ENCODE data around the gene EHMT1. TPM values are rescaled to one million over a fixed set of nuclear protein-coding genes. Genes with fewer than 3 reads are reported as not detected.

The EHMT1 gene
- total and polyA plus RNA-seq, 10 of the 15 experiments (the other 5 are each of a cell fraction or from before 2014, with no cell fraction given), result 2.9 to 100 (median 48.1) TPM

GRCh38 chr9:137578518-137579258 is 40.1 kb upstream of the EHMT1 start, which contains the start of gene DPH7 (continued):
- TF ChIP-seq KLF5 (IDR thresholded peaks at IDR 0.05; ENCODE audit: partially characterized antibody), result peak; percentile 87
- peak; percentile 51 to 74; a peak in 2 of 4 replicates for TF ChIP-seq BHLHE40 (IDR thresholded peaks at IDR 0.05; ENCODE audit: borderline replicate concordance in 1 of 2, low read depth in 2 of 2, low read length in 1 of 2)
- no peak for TF ChIP-seq KDM1A (IDR thresholded peaks at IDR 0.05; ENCODE audit: borderline replicate concordance)
- TF ChIP-seq SIX5 (IDR thresholded peaks at IDR 0.05; ENCODE audit: low read depth, low read length, severe bottlenecking), result peak; percentile 66
- no peak for TF ChIP-seq RAD51 (IDR thresholded peaks at IDR 0.05)
- peak; percentile 80 for TF ChIP-seq ZNF24 (IDR thresholded peaks at IDR 0.05)
- TF ChIP-seq KAT2A (conservative IDR thresholded peaks at IDR 0.05; ENCODE audit: control insufficient read depth, low read depth, low read length), result no peak
- peak; percentile 90 for TF ChIP-seq ZBTB40 (IDR thresholded peaks at IDR 0.05; ENCODE audit: borderline replicate concordance)
- peak in 1 of 2 experiments; percentile 69; a peak in 2 of 4 replicates for TF ChIP-seq SRF (IDR thresholded peaks at IDR 0.05; ENCODE audit: low read depth in 2 of 2, low read length in 2 of 2)
- peak; percentile 92 for TF ChIP-seq STAT1 (conservative IDR thresholded peaks at IDR 0.05)
- TF ChIP-seq NFIC (IDR thresholded peaks at IDR 0.05; ENCODE audit: low read depth, low read length), result no peak
- peak; percentile 74 for TF ChIP-seq RELA (IDR thresholded peaks at IDR 0.05; ENCODE audit: borderline replicate concordance, partially characterized antibody)
- TF ChIP-seq POLR2A (IDR thresholded peaks at IDR 0.05; ENCODE audit: low read depth, low read length), result peak; percentile 91
- peak; percentile 77 for TF ChIP-seq SREBF1 (IDR thresholded peaks at IDR 0.05; ENCODE audit: low read length)
- no peak for TF ChIP-seq USF2 (IDR thresholded peaks at IDR 0.05; ENCODE audit: borderline replicate concordance, low read depth, low read length)
- peak; percentile 11; the same call in 1 of the 2 replicates for TF ChIP-seq FOXK2 (IDR thresholded peaks at IDR 0.05)
- peak; percentile 97 for TF ChIP-seq NKRF (conservative IDR thresholded peaks at IDR 0.05)
- no peak for TF ChIP-seq HDAC6 (IDR thresholded peaks at IDR 0.05; ENCODE audit: unreplicated experiment)
- TF ChIP-seq ZNF274 (IDR thresholded peaks at IDR 0.05; ENCODE audit: insufficient read depth, insufficient read length), result no peak
- peak; percentile 59 for TF ChIP-seq MEF2B (IDR thresholded peaks at IDR 0.05; ENCODE audit: partially characterized antibody, poor library complexity, severe bottlenecking)
- no peak for TF ChIP-seq ETV6 (conservative IDR thresholded peaks at IDR 0.05 in 1 of 2, IDR thresholded peaks at IDR 0.05 in 1 of 2; ENCODE audit: borderline replicate concordance in 1 of 2, low read depth in 1 of 2)
- peak; percentile 79; the same call in 1 of the 2 replicates for TF ChIP-seq MXI1 (IDR thresholded peaks at IDR 0.05; ENCODE audit: low read depth, low read length)

All from GM12878 (cell line).